IPS DF 19.7 (cell line): ENCODE measurements around the gene RBKS.
"Not testable (repeated sequence)": the region's sequence is repeated elsewhere in the genome, so short reads cannot be mapped to it uniquely, and the experiment has no call there.

ENCODE experiments used
- DNase-seq: peaks from one replicate; pipeline ENCODE4 v3.0.0-alpha.2; 2013; ENCODE audit warnings: low read depth, low spot score

RBKS gene

DNA sequence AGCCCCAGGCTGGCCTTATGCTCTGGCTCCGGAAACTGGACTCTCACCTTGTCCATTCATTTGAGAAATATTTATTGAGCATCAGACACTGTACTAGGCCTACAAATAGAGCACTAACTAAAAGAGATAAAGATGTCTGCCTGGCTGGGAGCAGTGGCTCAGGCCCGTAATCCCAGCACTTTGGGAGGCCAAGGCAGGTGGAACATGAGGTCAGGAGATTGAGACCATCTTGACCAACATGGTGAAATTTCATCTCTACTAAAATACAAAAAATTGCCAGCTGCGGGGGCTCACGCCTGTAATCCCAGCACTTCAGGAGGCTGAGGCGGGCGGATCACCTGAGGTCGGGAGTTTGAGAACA, 126.3 kb downstream of the RBKS start:
- DNase-seq, result no peak

DNA sequence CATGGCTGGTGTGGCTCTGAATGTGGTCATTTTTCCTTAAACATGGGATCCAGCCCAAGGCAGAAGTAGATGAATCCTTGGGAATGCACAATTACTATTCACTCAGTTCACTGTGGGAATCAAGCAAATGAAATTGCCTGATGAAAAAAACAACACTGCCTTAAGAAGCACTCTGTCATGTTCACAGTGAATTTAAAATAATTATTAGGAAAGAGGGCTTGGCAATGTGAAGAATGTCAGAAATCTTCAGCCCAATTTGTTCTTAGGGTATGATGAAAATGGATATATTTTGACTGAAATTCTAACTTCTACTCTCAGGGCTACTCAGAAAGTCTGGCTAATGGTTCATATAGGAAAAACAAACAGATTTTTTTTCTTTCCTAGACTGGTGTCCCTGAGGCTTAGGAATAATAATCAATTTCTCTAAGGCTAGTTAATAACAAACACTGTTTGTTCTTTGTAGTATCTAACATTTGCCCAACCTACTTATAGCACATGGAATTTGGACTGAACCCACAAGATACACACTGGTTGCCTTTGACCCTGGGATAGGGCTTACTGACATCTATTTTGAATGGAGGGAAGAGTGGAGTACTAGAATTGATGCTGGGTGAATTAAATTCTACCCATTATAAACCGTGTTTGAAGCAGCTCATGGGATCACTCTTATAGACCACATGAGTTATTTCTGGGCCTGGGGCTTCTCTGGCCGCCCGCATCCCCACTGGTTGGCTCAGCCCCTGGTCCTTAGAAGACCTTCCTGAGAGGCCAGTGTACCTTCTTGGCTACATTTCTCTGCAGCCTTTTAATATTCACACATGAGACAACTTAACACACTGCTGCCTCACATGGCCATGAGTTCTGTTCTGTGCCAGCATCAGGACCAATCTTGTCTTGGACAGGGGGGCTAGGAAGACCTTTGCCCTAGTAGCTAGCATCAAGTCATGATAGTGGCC, 127.0 kb downstream of the RBKS start:
- DNase-seq, result no peak

DNA sequence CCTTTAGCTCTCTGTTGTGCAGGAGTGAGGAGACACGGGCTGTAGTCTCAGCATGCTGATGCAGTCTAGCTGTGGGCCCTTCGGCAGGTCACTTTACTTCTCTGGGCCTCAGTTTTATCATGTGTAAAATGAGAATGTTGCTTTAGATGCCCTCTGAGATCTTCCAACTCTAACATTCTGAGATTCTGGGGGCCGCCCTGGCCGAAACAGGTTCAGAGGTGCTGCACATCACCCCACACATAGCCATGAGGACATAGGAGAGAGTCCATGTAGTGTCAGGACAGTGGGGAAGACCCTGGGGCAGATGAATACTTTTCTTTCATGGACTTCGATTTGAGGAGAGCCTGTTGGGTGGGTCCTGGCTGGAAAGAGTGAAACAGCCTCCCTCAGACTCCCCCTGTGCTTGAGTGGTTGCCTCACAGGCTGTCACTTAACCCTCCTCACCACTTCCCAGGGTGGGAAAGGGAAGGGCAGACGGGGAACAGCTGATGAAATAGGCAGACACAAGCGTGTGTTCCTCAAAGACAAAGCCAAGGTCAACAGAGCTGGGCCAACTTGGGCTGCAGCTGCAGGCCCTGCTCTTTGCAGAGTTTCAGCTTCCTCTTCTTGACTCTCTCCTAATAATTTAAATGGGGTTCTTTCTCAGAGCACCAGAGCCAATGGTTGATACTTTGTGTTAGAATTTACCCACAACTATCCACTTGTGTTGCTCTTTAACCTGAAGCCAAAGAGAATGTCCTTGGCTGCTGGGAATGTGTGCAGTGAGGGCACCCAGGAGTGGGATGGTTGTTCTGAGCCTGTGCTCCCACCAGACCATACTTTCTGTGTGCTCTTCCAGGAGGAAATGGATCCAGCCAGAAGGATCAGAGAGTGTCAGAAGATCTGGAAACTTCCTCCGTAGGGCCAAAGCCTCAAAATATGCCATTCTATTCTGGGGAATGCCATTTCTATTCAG, 133.4 kb downstream of the RBKS start:
- DNase-seq, result no peak

DNA sequence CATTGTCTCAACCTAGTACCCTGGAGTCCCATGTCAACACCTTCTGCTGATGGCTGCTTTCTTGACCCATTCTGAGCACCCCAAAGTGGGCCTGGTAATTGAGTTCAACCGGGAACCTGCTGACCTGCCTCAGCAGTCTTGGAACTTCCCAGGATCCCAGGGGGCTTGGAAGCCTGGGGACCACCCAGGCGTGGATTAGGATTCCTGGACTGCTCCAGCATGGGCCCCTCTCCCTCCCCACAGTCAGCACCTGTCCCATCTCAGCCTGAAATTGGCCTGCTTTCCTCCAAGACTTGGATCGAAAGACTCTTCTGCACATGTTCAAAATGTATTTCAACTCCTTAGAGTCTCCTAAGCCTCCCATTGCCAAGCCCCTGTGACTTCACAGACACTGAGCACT, 134.1 kb downstream of the RBKS start:
- no peak for DNase-seq

DNA sequence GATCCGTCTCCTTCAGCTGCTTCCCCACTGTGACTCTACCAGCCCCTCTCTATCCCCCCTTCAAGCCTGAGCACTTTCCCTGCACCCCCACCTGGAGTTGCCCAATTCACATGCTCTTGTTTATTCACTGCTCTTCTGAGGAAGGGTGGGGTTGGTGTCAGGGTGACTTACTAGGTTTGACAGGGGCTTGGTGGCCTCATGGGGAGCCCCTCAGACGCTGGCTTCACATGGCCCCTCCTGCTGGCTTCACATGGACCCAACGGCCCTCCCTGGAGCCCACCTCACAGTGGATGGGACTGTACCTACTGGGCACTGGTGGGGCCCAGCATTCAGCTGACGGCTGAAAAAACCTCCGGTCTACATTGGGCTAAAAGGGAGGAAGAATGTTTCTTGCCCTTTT, 135.4 kb downstream of the RBKS start:
- no peak for DNase-seq

DNA sequence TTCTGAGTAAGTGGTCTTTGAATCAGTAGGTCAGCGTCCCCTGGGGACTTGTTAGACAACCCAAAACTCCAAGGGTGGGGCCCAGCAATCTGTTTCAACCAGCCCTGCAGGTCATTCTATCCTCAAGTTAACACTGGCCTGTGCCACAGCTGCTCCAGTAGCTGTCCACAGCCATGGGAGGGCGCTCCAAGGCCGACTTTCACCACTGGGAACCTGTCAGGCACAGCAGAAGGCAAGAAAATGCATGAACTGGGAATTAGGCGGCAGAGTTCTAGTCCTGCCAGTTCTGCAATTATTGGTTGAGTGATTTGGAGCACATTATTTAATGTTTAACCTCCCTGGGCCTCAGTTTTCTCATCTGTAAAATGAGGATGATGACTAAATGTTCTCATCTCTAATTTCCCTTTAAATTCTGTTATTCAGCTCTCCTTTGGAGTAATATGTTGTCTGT, 136.0 kb downstream of the RBKS start:
- no peak for DNase-seq

DNA sequence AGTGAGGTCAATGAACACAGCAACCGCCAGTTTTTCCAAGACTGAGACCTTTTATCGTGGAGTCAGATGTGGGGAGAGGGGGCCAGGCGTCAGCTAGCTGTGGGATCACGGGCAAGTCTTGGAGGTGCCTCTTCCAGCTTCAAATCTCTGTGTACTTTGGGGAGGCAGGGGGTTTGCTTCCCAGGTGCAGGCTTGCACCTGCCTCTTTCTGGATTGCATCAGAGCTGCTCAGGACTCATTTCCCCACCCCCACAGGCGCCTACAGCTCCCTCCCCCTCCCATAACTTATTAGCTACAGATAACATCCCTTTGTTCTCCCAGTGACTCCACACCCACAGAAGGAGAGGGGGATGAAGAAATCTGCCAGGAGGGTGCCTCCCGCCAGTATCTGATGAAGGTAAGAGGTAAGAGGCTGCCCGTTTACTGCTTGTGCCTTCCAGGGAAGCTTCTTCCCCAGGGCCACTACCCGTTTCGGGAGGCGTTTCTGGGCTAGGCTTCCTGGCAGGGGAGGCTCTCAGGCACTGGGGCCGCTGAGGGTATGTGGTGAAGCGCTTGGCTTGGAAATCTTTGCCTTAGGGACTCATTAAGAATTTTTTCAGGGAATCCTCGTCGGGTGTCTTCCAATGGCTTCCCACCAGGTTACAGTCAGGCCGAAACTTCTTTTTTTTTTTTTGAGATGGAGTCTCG, 137.5 kb downstream of the RBKS start:
- no peak for DNase-seq

DNA sequence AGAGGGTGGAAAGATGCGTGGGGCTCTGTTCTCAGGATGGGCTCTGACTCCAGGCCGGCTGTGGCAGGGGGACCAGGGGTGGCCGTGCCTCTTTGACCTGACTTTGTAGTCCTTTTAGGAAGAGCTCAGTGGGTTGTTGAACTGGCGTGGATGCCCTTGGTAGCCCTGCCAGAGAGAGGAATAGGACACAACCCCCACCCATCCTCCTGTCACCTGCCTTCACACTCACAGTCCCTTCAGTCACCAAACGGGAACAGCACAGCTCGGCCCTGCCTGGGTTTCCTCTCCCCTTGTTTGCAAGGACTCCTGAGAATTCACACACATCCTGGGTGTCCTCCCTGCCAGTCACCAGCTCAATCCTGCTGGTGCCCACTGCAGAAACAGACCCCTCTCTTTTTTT, 138.8 kb downstream of the RBKS start:
- DNase-seq, result no peak

DNA sequence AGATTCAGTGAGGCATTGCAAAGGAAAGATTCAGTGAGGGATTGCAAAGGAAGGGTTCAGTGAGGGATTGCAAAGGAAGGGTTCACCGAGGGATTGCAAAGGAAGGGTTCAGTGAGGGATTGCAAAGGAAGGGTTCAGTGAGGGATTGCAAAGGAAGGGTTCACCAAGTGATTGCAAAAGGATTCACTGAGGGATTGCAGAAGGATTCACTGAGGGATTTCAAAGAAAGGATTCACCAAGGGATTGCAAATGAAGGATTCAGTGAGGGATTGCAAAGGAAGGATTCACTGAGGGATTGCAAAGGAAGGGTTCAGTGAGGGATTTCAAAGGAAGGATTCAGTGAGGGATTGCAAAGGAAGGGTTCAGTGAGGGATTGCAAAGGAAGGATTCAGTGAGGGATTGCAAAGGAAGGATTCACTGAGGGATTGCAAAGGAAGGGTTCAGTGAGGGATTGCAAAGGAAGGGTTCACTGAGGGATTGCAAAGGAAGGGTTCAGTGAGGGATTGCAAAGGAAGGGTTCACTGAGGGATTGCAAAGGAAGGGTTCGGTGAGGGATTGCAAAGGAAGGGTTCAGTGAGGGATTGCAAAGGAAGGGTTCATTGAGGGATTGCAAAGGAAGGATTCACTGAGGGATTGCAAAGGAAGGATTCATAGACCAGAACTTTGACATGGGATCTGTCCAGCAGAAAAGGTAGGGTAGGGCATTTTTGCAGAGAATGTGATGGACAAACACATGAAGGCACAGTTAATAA, 141.2 kb downstream of the RBKS start:
- not testable (repeated sequence) for DNase-seq

DNA sequence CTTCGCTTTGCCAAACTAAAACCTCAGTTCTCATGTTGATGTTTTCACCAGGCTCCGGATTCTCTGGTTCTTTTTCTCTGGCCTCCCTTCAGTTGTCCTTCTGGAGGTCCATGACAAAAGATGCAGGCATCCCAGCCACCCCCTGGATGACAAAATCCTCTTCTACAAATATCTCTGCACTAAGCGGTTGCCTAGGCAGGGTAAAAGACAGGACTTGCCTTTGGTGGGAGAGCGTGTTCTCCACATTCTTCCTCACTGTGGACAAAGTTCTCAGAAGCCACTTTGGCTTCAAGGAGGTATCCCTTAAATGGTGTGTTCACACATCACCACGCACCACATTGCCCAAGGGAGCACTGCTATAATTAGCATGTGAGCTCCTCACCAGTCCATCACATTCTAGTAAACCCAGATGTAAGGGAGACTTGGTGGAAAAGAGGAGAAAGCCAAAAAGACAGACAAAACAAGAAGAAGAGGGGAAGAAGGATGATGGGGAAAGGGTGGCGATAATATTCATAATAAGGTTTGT, 142.3 kb downstream of the RBKS start:
- DNase-seq, result no peak

DNA sequence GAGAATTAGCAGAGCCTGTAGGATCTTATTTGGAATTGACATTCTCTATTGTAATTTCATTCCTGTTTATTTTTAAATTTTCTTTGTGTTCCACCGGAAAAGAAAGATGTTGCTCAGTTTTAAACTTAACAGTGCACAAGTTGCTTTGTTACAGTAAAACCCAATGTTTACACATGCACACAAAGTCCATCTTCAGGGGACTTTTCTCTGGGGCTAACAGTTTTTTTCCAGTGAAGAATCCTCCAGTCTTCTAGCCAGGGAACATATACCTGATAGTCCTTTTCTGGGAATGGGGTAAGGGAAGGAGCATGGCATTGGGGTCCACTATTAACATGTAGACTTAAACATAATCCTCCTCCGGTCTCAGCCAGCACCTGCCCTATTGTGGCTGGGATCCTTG, 143.9 kb downstream of the RBKS start:
- DNase-seq, result no peak

DNA sequence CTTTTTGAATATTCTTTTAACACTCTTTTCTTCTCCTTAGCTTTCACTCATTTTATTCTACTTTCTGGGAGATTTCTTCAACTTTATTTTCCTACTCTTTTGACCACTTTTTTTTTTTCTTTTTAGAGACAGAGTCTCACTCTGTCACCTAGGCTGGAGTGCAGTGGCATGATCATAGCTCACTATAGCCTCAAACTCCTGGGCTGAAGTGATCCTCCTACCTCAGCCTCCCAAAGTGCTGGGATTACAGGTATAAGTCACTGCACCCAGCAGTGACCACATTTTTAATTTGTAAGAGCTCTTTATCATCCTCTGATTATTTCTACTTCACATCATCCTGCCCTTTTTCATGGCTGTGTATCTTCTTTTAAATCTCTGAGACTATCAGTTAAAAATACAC, 144.7 kb downstream of the RBKS start:
- DNase-seq, result not testable (repeated sequence)

DNA sequence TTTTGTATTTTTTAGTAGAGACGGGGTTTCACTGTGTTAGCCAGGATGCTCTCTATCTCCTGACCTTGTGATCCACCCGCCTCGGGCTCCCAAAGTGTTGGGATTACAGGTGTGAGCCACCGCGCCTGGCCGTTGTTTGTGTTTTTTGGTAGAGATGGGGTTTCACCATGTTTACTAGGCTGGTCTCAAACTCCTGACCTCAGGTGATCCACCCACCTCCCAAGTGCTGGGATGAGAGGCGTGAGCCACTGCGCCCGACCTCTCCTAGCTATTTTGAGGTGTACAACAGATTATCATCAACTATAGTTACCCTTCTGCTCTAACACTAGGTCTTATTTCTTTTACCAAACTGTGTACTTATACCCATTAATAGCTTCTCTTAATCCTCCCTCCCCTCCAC, 147.6 kb downstream of the RBKS start:
- DNase-seq, result no peak

DNA sequence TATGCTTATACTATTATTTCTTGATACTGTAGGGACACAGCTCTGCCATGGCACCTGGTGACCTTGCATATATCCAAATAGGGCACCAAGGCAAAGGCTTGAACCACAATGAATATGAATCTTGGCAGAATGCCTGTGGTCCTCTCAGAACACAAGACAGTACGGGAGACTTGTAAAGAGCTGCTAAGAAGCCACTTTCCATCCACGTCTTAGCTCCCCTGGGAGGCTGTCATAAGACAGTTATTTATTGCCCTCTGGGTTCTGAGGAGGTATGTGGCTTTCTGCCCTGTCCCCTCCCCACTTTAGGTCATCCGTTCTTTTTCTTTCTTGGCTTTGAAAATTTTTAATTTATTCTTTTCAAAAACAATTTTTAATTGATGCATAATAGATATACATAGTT, 148.5 kb downstream of the RBKS start:
- no peak for DNase-seq

DNA sequence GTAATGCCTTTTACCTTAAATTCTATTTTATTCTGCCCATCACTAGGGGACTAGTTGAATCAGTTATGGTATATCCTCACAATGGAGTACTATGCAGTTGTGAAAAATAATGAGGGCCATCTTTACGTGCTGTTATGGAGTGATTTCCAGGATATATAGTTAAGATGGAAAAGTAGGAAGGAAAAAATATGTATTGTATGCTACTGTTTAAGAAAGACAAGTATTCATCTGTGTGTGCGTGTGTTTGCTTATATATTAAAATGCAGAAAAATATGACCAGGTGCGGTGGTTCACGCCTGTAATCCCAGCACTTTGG, 151.2 kb downstream of the RBKS start:
- no peak for DNase-seq

DNA sequence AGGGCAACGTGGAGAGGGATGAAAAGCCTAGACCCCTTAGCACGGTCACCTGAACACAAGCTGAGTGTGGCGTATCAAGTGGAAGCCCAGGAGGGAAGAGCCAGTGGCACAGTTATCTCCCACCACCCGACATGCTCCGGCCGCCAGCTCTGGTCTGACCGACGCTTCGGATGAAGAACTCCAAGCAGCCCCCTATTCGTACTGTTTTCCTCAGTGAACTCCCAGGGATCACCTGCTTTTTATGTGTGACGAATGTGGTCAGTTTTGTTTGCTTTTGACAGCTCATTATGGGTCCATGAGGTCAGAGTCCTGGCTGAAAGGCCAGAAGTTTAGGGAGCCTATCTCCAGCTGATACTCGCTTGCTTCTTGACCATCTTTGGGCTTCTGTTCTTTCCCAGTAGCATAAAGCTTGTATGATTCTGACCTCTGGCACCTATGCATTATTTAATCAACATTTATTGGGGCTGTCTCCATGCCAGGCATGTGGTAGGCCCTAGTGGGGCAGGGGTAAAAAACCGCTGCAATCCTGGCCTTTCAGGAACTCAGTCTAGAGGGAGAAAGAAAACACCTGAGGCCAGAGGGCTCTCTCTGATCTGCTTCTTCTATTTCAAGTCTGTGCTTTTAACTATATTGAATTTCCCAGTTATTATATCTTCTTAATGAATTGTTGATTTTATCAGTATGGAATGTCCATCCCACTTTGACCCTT, 151.7 kb downstream of the RBKS start:
- DNase-seq, result no peak

DNA sequence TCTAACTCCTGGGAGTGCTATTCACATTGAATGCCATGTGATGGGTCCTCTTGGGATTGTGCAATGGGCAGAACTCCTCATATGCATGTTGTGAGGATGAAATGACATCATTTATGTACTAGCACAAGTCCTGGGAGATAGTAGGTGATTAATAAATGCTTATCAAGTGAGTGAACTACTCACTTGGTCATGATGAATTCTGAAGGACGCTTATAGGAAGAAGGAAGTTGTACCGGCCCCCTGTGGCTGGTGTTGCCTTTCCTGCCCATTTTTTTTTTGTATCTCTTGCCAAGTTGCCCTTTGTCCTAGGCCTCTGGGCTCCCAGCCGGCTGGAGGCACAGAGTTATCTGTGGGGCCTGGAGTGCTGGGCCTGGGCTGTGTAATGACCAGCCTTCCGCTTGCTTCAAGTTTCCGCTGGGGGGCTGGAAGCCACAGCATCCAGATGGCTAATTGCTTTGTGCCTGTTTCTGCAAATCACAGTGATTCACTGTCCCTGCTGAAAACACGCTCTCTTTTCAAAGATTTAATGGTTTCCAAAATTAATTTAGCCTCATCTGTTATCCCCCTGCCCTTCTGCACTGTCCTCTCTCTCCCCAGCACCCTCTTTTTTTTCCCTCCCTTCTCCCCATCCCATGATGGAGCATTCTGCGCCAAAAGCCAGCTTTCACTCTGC, 152.4 kb downstream of the RBKS start:
- DNase-seq, result no peak

DNA sequence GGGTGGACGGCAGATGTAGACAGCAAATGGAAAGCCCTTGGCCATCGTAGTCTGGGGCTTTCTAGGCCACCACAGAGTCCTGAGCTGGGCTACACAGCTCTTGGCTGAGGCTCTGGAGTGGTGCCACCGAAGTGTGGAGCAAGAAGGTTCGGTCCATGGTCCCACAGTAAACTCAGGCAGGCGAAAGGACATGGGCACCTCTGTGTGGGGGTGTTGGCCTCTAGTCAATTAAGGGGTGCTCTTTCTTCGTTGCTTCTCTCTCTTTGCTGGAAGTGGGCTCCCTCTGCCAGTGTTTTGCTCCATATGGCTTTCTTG, 153.3 kb downstream of the RBKS start:
- no peak for DNase-seq

DNA sequence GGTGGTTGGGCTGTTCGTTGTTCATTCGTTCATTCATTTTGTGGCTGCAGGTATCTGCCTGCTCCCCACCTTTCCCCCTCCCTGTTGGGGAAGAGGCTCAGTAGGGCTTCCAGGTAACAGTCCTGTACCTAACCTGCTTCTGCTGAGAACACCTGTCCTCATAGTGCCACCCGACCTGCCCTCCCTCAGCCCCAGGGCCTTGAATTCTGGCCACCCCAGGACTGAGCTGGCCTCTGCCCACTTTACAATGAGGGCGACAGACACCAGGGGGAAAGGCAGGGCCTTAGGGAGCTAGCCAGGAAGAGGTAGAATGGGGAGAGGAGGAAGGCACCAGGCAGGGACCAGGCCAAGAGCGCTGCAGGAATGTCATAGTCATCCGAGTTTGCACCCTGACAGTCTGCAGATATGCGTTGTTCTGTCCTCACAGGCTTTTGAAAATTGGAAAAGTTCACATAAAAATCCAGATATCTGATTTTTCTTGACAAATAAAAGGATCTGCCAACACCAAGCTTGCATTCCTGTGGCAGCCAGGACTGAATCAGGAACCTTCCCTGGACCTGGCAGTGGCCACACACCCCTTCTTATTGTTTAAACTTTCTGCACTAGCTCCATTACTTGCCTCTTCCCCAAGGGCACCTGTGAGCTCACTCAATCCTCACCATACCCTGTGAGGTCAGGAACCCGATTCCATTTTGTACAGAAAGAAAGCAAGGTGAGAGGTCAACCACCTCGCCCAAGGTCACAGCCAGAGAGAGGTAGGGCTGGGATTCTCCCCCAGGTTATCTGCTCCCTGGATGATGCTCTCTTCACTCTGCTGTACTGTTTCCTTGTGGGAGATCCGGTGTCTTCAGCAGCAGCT, 153.9 kb downstream of the RBKS start:
- DNase-seq, result no peak
